ENCODE measurements around the gene ALDH3A1.

Gene ALDH3A1

DNA sequence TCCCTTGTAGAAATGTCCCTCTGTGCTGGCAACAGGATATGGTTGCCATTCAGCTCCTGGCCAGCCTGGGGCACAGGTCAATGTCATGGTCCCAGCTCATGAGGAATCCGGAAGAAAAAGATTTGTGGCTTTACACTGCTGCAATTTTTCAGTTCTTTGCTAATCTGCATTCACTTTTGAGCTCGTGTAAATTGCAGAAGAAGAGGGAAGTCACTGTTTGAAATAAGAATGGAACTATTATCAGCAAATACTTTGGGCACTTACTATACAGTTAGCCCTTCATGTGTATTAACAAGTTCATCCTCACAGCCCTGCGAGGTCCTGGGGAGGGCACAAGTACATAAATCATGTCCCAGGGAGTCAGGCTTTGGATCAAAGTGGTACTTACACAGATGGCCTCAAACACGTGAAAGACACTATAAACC is 45.9 kb downstream of the ALDH3A1 start:
- DNase-seq: no peak

Measured in AML-193 (cell line).